T follicular helper cell (primary cell): ENCODE data around the gene INSYN2A.

Experiments
- DNase-seq: peaks from one replicate; pipeline ENCODE4 v3.0.0-alpha.2; 2020; ENCODE audit warnings: low read depth

The INSYN2A gene

DNA sequence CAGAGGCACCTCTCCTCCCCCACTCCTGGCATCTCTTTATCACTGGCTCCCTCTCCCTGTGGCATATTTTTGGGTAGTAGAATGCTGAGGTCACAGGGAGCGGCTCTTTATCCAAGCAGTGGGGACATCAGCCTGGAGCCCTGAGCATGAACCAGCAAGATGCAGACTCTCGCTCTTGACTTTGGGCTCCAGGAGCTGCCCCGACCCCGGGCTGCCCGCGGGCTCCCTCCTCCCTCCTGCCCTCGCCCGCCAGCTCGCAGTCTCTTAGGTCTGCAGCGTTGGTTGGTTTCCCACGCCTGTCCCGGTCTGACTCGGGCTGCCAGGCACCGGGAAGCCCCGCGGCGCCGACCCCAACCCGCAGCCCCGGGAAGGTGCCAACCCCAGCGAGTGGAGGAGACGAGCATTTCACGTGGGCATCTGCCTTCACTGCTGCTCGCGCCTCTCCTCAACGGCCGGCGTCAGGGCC is 1.3 kb downstream of the INSYN2A start:
- DNase-seq, result no peak

- DNase-seq, result no peak
Observed at GRCh38 chr10:127194599-127194998, 1.8 kb downstream of the INSYN2A start.

DNA sequence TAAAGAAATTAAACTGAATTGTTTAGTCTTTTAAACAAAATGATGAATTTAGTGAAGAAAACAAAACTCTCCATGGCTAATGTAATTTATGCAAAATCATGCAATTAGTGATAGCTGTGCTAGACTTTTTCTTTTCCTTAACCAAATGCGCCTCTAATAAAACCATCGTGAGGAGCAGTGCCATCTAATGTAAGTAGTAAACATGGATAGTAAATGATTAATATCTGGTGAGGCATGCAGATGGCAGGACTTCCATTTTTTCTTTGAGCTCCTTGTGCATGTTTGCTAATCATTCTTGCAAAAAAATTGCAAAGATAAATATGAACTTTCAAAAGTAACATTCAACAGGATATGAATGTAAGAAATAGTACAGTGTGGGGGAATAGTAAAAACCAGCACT is 2.3 kb downstream of the INSYN2A start:
- DNase-seq, result no peak

DNA sequence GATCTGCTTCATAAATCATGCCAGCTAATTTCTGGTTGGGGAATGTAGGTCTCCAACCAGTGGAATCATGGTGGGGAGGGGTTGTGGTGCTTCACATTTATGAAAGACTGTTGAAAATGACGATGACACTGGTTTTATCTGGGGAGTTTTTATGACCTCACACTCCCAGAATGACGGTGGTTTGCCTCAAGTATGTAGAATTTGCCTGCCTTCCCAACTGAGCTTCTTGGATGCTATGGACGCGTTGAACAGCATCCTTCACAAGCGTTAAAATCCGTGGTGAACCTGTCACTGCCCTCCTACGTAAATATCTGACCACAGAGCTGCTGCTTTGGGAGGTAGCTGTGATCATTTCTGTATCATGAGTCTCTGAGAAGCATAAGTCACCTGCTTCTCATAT is 3.3 kb downstream of the INSYN2A start:
- no peak for DNase-seq

GRCh38 chr10:127190427-127190826 is 6.0 kb downstream of the INSYN2A start:
- no peak for DNase-seq

GRCh38 chr10:127189226-127189625 is 7.2 kb downstream of the INSYN2A start:
- DNase-seq, result no peak

DNA sequence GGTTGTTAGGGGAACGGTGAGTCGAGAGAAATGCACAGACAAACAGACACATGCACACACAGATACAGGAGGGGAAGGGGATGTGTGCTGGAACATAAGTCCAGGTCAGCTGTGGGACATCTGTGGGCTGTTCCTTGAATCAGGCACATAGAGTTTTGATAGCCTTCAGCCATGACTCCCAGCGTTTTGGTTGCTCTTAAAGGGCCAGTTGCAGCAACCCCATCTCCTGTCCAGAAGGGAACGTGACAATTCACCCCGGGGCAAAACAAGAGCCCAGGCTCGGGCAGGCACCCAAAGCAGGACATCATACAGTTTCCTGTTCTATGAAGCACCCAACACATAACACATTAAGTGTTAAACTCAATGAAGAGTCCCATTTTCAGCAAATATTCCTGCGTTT is 9.6 kb downstream of the INSYN2A start:
- no peak for DNase-seq

GRCh38 chr10:127184582-127184981 is 11.8 kb downstream of the INSYN2A start:
- no peak for DNase-seq

- DNase-seq, result no peak
Observed at GRCh38 chr10:127182161-127182560, 14.2 kb downstream of the INSYN2A start.

DNA sequence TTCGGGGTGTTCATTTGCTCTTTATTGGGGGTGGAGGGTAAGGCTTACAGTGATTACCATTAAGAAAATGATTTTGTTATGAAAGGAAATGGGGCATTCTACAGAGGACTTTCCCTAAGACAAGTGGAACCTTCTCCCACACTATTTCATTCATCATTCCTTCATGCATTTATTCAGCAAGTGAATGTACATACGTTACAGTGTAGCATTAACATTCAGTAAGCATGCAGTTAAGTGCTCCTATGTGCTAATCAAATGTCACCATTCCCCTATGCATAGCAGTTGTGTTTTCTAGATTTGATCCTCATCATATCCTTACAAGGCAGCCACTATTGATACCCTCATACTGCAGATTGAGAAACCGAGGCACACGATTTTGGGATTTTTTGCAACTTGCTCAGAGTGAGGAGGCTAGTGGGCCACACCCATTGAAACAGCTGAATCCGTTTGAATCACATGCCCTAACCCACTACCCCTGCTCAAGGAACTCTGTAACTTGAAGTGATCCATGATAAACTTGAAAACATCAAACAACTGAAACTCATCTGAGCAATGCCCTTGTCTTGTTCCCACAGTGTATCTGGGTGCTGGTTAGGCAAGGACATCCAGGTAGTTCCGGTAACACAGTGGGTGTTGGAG is 16.7 kb downstream of the INSYN2A start:
- DNase-seq, result no peak

- DNase-seq, result no peak
Observed at GRCh38 chr10:127176649-127177048, 19.7 kb downstream of the INSYN2A start.

DNA sequence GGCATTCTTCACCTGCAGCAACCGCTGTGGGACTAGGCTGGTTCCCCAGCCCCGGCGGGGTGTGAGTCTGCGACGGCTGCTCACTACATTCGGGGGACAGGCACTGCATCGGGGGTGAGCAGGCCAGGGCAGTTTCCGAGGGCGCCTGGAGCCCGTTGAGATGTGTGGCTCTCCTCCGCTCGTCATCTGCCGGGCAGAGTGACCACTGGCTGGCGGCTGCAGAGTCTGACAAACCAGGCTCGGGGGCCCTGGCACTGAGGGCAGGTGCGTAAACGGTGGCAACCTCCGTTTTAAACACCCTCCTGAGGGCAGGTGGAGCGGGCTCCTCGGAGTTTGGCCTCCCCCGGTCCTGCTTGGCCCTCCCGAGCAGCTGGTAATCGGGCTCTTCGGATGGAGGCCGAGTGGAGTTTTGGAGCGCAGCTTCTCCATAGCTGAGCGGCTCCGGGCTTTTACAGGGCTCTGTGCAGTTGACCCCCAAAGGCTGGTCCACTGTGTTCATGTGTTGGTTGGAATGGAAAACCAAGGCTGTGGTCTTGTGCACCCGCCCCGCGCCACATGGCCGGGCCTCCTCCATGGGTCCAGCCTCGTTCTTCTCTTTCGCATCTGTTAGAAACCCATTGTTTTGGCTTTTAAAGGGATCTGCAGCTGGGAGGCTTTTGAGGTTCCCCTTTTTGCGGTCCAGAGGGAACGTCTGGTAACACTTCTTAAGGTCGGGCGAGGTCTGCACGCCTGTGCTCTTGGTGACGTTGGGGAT is 20.9 kb downstream of the INSYN2A start:
- DNase-seq, result no peak

DNA sequence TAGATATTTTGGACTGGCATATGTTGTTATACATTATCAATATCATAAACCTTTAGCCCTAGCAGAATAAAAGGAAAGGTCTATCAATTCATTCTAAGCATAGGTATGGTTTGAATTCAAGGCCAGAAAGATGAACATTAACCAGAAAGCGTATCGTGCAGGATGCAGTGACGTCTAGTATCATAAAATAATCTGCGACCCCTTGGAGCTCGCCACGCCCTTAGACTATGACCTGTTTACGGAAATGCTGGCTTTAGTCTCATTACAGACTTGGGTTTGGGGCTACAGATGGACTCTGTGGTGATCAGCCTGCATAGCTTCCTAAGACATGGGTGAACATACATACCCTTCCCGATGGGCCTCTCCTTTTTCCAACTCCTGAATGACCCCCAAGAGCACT is 21.5 kb downstream of the INSYN2A start:
- no peak for DNase-seq

DNA sequence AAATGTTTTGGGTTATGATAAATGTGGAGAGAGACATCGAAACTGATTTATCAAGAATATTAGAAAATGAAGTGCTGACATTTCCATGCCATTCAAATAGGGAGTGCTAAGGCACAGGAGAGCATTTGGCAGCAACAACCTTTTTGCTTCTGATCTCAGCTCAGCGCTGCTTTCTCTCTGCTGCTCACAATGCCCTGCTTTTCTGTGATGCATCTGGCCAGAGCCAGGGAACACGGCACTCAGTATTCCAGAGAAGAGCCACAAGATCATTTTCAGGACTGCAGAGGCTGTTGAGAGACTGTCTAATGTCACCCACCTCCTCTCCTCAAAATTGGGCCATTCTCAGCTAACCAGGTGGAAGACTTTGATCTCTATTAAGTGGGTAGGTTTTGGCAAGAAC is 28.1 kb downstream of the INSYN2A start:
- DNase-seq, result no peak

DNA sequence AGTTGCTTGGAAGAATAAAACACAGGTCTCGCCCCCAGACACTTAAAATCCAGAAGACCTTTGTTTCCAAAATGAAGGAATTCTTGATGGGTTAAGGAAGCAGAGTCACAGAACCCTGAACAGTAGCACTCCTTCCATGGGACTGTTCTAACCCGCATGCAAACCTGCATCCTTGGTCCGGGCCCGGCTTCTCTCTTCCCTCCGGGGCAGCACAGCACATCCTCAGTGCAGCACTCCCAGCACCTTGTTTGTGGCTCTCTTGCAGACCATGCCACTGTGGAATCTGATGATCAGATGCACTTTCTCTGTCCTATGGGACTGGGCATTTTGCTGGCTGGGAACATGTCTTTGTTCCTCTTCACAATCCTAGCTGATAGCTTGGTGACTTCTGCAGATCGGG is 33.5 kb downstream of the INSYN2A start:
- no peak for DNase-seq

- DNase-seq, result no peak
Observed at GRCh38 chr10:127161482-127161881, 34.9 kb downstream of the INSYN2A start.

DNA sequence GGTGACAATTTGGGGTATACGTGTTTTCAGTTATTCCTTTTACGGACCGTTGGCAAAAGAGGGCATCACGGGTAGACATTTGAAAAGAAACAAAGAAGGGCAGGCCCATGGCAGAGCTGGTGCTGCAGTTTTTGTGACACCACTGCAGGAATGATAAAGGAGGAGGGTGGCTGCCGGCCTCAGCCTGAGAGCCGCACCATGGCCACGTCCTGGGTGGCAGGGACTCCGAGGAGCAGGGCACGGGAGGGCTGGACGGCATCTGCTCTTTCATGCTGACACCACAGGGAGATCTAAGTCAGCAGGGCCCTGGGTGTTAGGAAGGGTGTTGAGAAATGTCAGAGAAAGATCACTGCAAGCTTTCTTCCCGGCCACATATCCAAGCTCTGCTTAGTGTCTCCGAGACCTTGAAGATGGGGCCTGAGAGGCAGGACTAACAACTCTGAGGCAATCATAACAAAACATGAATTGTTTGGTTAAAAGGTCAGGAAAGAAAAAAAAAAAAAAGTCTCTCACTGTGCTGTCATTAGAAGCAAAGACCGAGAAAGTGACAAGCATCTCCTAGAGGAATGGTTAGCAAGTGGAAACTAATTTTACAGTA is 36.6 kb downstream of the INSYN2A start:
- no peak for DNase-seq

- DNase-seq, result no peak
Observed at GRCh38 chr10:127158662-127159061, 37.7 kb downstream of the INSYN2A start.

DNA sequence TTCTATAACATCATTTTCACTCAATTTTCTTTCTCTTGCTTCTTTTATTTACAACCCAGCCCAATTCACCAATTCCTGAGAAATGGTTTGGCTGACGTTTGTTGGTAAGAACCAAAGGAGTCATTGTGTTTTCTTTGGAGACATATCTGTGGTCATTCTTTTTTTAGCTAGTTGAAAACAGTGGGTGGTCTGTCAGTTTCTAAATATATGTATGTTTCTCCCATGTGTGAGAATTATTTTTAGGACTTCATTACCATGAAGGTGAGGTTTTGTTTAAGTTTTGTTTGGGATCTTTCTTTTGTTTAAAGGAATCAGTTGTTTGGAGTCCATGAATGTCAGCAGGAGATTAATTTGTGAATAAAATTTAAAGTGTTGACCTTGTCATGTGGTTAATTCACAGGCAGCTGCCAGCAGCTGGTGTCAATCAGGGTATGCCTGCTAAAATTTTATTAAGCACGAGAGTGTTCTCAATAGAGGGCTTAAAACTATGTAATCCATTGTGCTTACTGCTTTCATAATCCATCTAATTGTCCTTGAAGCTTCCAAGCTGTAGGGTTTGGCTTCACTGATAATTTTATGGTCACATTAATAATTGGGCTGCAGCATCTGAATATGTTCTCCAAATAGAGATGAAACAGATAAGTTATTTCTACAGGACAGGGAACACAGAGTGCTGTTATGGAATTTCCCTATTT is 38.7 kb downstream of the INSYN2A start:
- DNase-seq, result no peak

- no peak for DNase-seq
Observed at GRCh38 chr10:127157089-127157488, 39.3 kb downstream of the INSYN2A start.

DNA sequence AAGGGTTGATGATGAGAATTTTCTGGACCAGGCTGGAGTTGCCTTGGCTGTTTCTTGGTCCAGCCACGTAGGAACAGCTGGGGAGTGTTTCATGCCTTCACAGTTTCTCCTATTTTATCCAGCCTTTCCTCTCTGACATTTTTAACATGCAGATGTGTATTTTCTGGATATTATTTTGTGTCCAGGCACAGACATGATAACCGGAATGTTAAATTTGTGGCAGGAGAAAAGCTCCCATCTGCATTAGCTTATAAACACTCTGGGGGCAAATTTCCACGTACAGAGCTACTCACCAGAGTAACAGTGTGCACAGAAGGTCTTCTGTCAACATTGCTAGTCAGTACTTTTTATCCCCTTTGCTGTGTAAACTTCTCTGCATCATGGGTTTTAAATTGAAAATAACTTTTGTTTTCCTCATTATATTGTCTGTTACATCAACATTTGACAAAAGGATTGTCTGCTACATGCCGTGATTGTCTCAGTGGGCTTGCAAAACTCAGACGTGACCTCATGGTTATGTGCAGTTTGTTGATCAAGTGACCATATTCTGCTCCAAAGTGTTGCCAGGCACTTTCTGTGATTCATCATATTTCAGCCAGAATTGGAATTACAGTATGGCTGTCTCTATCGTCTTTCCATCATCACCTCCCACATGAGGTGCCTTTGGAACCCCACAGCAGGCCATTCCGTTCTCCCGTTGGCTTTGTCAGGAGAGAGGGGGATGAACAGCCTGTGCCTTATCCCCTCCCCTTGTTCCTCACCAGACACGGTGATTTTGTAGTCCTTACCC is 41.4 kb downstream of the INSYN2A start:
- DNase-seq, result no peak

DNA sequence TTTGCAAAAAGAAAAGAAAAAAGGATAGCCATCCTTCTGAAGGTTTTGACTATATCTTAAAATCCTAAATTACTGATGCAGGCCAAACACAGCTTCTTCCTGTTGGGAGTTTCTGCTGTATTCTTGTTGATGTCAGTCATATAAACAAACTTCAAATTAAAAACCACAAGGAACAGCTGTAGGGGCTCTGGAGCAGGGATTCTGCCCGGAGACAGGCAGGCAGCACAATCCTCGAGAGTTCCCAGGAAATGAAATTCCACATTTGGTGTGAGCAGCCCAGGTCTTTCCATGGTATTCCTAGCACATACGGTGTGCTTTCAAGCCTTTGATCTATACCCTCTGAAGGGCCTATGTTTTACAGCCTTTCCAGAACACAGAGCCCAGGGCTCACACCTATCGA is 43.2 kb downstream of the INSYN2A start:
- no peak for DNase-seq
